ENCODE data around the gene HADHB. TPM values are rescaled to one million over a fixed set of nuclear protein-coding genes. Genes with fewer than 3 reads are reported as not detected.

HADHB gene
- total and polyA plus RNA-seq, 3 donors from 2014 or later, result 142 to 171 (median 168) TPM

GRCh38 chr2:26285931-26286330, 41.2 kb downstream of the HADHB start:
- Histone ChIP-seq H3K36me3 (ENCODE audit: low read depth, missing control alignments) (no peaks in the 10 kb centered on the region), H3K27me3 (no peaks in the 10 kb centered on the region), H3K4me1 (no peaks in the 10 kb centered on the region), H3K4me3 (no peak overlapping the region), H3K9me3 (no peaks in the 10 kb centered on the region), H3K27ac (no peak overlapping the region)
- 96 to 98% methylated on average over 3 of the region's 3 CpGs for WGBS, 2 donors
- intact Hi-C loops (cut with DNase I; ENCODE audit: low total_unique reads), result no loop called here
- DNase-seq, result no peak
- no peak for TF ChIP-seq POLR2A (IDR thresholded peaks at IDR 0.05)
- TF ChIP-seq CTCF (IDR thresholded peaks at IDR 0.05), result no peak

- no peak for DNase-seq
- Histone ChIP-seq H3K27me3 (no peaks in the 10 kb centered on the region), H3K4me1 (no peaks in the 10 kb centered on the region), H3K36me3 (ENCODE audit: low read depth, missing control alignments) (no peaks in the 10 kb centered on the region), H3K9me3 (no peaks in the 10 kb centered on the region), H3K27ac (no peak overlapping the region), H3K4me3 (no peak overlapping the region)
- intact Hi-C loops (cut with DNase I; ENCODE audit: low total_unique reads), result no loop called here
- TF ChIP-seq CTCF (IDR thresholded peaks at IDR 0.05) (no peak), POLR2A (IDR thresholded peaks at IDR 0.05) (no peak)
- 58 to 62% methylated on average over 1 of the region's 1 CpG for WGBS, 2 donors
Observed at GRCh38 chr2:26290001-26290400, 45.3 kb downstream of the HADHB start.

- Histone ChIP-seq H3K4me3 (no peak overlapping the region), H3K27me3 (no peaks in the 10 kb centered on the region), H3K36me3 (ENCODE audit: low read depth, missing control alignments) (no peaks in the 10 kb centered on the region), H3K27ac (no peak overlapping the region), H3K9me3 (no peaks in the 10 kb centered on the region), H3K4me1 (no peaks in the 10 kb centered on the region)
- TF ChIP-seq POLR2A (IDR thresholded peaks at IDR 0.05), result no peak
- TF ChIP-seq CTCF (IDR thresholded peaks at IDR 0.05), result no peak
- no peak for DNase-seq
- WGBS, 2 donors, result 56 to 66% methylated on average over 6 of the region's 6 CpGs
- intact Hi-C loops (cut with DNase I; ENCODE audit: low total_unique reads), result no loop called here
Observed at GRCh38 chr2:26292646-26293045, 47.9 kb downstream of the HADHB start.

- Histone ChIP-seq H3K4me3 (no peak overlapping the region), H3K27ac (no peak overlapping the region), H3K27me3 (no peaks in the 10 kb centered on the region), H3K36me3 (ENCODE audit: low read depth, missing control alignments) (no peaks in the 10 kb centered on the region), H3K9me3 (no peaks in the 10 kb centered on the region), H3K4me1 (peaks cover 8% of the 10 kb centered on the region)
- 52 to 59% methylated on average over 1 of the region's 1 CpG for WGBS, 2 donors
- TF ChIP-seq CTCF (IDR thresholded peaks at IDR 0.05), result no peak
- no peak for DNase-seq
- intact Hi-C loops (cut with DNase I; ENCODE audit: low total_unique reads), result no loop called here
Observed at GRCh38 chr2:26295511-26295910, 50.8 kb downstream of the HADHB start.

GRCh38 chr2:26297061-26297460, 52.3 kb downstream of the HADHB start:
- peaks cover 8% of the 10 kb centered on the region for H3K4me1 ChIP-seq
- H3K9me3 ChIP-seq, result no peaks in the 10 kb centered on the region
- no peak for DNase-seq
- H3K27ac ChIP-seq, result no peak overlapping the region
- H3K27me3 ChIP-seq, result no peaks in the 10 kb centered on the region
- TF ChIP-seq CTCF (IDR thresholded peaks at IDR 0.05) (no peak), POLR2A (IDR thresholded peaks at IDR 0.05) (no peak)
- H3K4me3 ChIP-seq, result no peak overlapping the region
- no peaks in the 10 kb centered on the region for H3K36me3 ChIP-seq (ENCODE audit: low read depth, missing control alignments)
- intact Hi-C loops (cut with DNase I; ENCODE audit: low total_unique reads), result no loop called here
- 59 to 74% methylated on average over 3 of the region's 3 CpGs for WGBS, 2 donors

All from testis (tissue), 3 donors.